Natural killer cell (primary cell): ENCODE data around the gene BSND. TPM values are rescaled to one million over a fixed set of nuclear protein-coding genes. Genes with fewer than 3 reads are reported as not detected.

Source experiments
- ATAC-seq, 3 donors: fragments of 150-1000 bp in 2 of 3; fragments of 200-7000 bp in 1 of 3; cut with Tn5 transposase; 1 replicate in 1 of 3; 2 replicates in 2 of 3; pipeline ENCODE4 v1.10.0; 2021; ENCODE audit warnings: mild to moderate bottlenecking in 2 of 3, moderate library complexity in 2 of 3
- DNase-seq, 2 donors: peaks; one replicate each; pipeline versions ENCODE4 v3.0.0 to v3.0.0-alpha.2; 2013 to 2021; ENCODE audit warnings: mixed read lengths in 1 of 2
- H3K27ac ChIP-seq: one replicate; pipeline ENCODE4 v1.5.1; 2013; ENCODE audit warnings: mild to moderate bottlenecking, low read length
- H3K27me3 ChIP-seq: one replicate; pipeline ENCODE4 v1.6.1; 2013; ENCODE audit warnings: low read length; ENCODE audit not compliant: control insufficient read depth, insufficient read depth
- H3K36me3 ChIP-seq: one replicate; pipeline ENCODE4 v1.6.1; 2013; ENCODE audit warnings: low read length; ENCODE audit not compliant: control insufficient read depth, insufficient read depth
- H3K4me1 ChIP-seq: one replicate; pipeline ENCODE4 v1.6.1; 2013; ENCODE audit warnings: low read length; ENCODE audit not compliant: control insufficient read depth, insufficient read depth
- H3K4me3 ChIP-seq: one replicate; pipeline ENCODE4 v1.5.1; 2013; ENCODE audit warnings: low read length
- H3K9me3 ChIP-seq: one replicate; pipeline ENCODE4 v1.6.1; 2013; ENCODE audit warnings: low read length; ENCODE audit not compliant: control insufficient read depth, insufficient read depth
- H3K27ac Mint-ChIP-seq, 2 donors: one replicate each; pipeline ENCODE4 v1.8.0; 2022; ENCODE audit warnings: mild to moderate bottlenecking in 2 of 2, mixed read lengths in 2 of 2, moderate library complexity in 1 of 2
- H3K27me3 Mint-ChIP-seq, 2 donors: one replicate each; pipeline ENCODE4 v1.8.0; 2022; ENCODE audit warnings: low read depth in 2 of 2, mixed read lengths in 2 of 2
- H3K36me3 Mint-ChIP-seq: one replicate; pipeline ENCODE4 v1.8.0; 2022; ENCODE audit warnings: mixed read lengths
- H3K4me1 Mint-ChIP-seq, 2 donors: one replicate each; pipeline ENCODE4 v1.8.0; 2022; ENCODE audit warnings: mixed read lengths in 2 of 2
- H3K4me3 Mint-ChIP-seq: one replicate; pipeline ENCODE4 v1.8.0; 2022; ENCODE audit warnings: mild to moderate bottlenecking, moderate library complexity, mixed read lengths
- H3K9me3 Mint-ChIP-seq, 2 donors: one replicate each; pipeline ENCODE4 v1.8.0; 2022; ENCODE audit warnings: mixed read lengths in 2 of 2
- CTCF ChIP-seq: fragments of 200-600 bp; IDR thresholded peaks from one replicate; pipeline ENCODE4 v1.8.0; 2022; ENCODE audit warnings: antibody characterized with exemption
- WGBS: methylation state at CpG from one replicate; pipeline ENCODE4 v1.1.7; 2013; ENCODE audit warnings: missing lambda C conversion rate; ENCODE audit not compliant: insufficient coverage; 5-methylcytosine and 5-hydroxymethylcytosine counted together
- intact Hi-C: fragments of 100-400 bp; cut with micrococcal nuclease; formaldehyde crosslinking; loops from one replicate; pipeline ENCODE4 v1.14.2; 2022
- total RNA-seq, 4 donors: library from RNA; stranded (reverse); fragments of 120-200 nt in 1 of 4; gene quantifications; one replicate each; pipeline versions ENCODE4 v1.2.3 to v1.2.4, GENCODE V29; 2013 to 2022

The BSND gene
- total RNA-seq, 3 donors from 2014 or later (not counting 1 experiment from before 2014, with no cell fraction given): not detected

DNA sequence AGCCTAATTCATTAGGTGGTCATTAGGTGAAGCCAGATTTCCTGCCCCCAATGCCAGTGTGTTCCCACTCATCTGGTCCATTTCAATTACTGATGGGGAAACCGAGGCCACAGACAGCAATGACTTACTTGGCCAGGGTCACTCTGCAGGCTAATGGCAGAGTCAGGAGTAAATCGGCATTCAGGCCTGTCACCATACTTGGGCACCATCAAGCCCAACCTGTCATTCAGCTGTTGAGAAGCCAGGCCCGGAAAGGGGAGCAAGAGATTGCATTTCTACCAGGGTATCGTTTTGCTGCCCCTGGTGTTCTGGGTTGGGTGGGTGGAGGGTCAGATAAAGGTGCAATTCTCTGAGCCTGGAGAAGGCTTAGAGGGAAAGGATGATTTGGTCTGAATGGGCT is 26.3 kb upstream of the BSND start:
- Histone ChIP-seq H3K27me3 (peaks cover 4% of the 10 kb centered on the region), H3K9me3 (no peaks in the 10 kb centered on the region), H3K36me3 (no peaks in the 10 kb centered on the region), H3K4me1 (no peaks in the 10 kb centered on the region), H3K27ac (no peak overlapping the region), H3K4me3 (no peak overlapping the region)
- Mint-ChIP-seq H3K36me3 (no peaks in the 10 kb centered on the region), H3K4me1 (no peaks in the 10 kb centered on the region), H3K4me3 (no peak overlapping the region), H3K9me3 (no peaks in the 10 kb centered on the region), H3K27ac (no peak overlapping the region), H3K27me3 (peaks cover 24 to 52% of the 10 kb centered on the region in 2 donors)
- intact Hi-C loops: no loop called here
- no peak for TF ChIP-seq CTCF
- WGBS: 83% methylated on average over 4 of the region's 4 CpGs
- ATAC-seq: no peak
- no peak for DNase-seq

GRCh38 chr1:54973205-54973921 is 25.4 kb upstream of the BSND start:
- no peak overlapping the region for H3K4me3 ChIP-seq
- DNase-seq: no peak
- Mint-ChIP-seq H3K9me3 (no peaks in the 10 kb centered on the region), H3K27me3 (peaks cover 29 to 60% of the 10 kb centered on the region in 2 donors), H3K27ac (no peak overlapping the region), H3K36me3 (no peaks in the 10 kb centered on the region), H3K4me3 (no peak overlapping the region), H3K4me1 (no peaks in the 10 kb centered on the region)
- H3K4me1 ChIP-seq: no peaks in the 10 kb centered on the region
- H3K9me3 ChIP-seq: no peaks in the 10 kb centered on the region
- intact Hi-C loops: no loop called here
- H3K36me3 ChIP-seq: no peaks in the 10 kb centered on the region
- peaks cover 4% of the 10 kb centered on the region for H3K27me3 ChIP-seq
- TF ChIP-seq CTCF: no peak
- no peak overlapping the region for H3K27ac ChIP-seq
- no peak for ATAC-seq
- WGBS: 46% methylated on average over 5 of the region's 5 CpGs

DNA sequence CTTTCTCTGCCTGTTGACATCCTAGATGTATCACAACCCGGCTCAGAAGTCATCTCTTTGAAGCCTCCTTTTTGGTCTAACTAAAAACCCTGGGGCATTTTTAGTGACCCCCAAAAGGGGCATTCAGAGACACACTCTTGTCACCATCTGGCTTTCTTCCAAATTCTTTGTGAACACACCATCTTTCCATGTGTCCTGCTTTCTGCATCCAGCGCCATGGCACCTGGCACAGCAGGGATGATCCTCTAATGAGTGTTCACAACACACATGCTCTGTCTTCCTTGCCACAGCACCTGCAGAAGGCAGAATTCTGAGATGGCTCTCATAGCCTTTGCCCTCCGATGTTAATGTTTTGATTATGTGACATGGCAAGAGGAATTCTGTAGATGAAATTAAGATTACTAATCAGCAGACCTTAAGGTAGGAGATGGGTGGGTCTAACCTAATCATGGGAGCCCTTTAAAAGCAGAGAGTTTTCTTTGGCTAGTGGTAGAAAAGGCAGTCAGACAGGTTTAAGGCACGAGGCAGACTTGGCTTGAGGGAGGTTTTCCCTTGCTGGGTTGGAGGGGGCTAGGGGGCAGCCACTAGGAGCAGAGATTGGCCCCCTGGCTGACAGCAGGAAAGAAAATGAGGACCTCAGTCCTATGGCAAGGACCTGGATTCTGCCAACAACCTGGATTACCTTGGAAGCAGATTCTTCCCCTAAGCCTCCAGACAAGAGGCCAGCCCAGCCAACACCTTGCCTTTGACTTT is 23.2 kb upstream of the BSND start:
- Mint-ChIP-seq H3K4me3 (no peak overlapping the region), H3K9me3 (no peaks in the 10 kb centered on the region), H3K27me3 (peaks cover 29 to 59% of the 10 kb centered on the region in 2 donors), H3K4me1 (no peaks in the 10 kb centered on the region), H3K36me3 (no peaks in the 10 kb centered on the region), H3K27ac (no peak overlapping the region)
- TF ChIP-seq CTCF: no peak
- H3K27ac ChIP-seq: no peak overlapping the region
- H3K4me3 ChIP-seq: no peak overlapping the region
- intact Hi-C loops: no loop called here
- H3K27me3 ChIP-seq: peaks cover 6% of the 10 kb centered on the region
- H3K4me1 ChIP-seq: no peaks in the 10 kb centered on the region
- ATAC-seq: no peak
- 77% methylated on average over 4 of the region's 4 CpGs for WGBS
- H3K36me3 ChIP-seq: no peaks in the 10 kb centered on the region
- no peaks in the 10 kb centered on the region for H3K9me3 ChIP-seq
- no peak for DNase-seq
